WTC11 (cell line): ENCODE data around the gene DESI1.

ENCODE experiments used
- ARID4B ChIP-seq: sonication (generic); formaldehyde crosslinking; IDR thresholded peaks from 2 replicates; pipeline ENCODE4 v1.8.0; 2023; ENCODE audit warnings: missing genetic modification reagents, mild to moderate bottlenecking, borderline replicate concordance
- CBFB ChIP-seq: sonication (generic); formaldehyde crosslinking; IDR thresholded peaks from 2 replicates; pipeline ENCODE4 v1.8.1; 2022; ENCODE audit warnings: mild to moderate bottlenecking, low read depth, missing genetic modification reagents
- CTCF ChIP-seq: fragments of 200-600 bp; IDR thresholded peaks from 2 replicates; pipeline ENCODE4 v1.8.0; 2022; ENCODE audit warnings: antibody characterized with exemption
- E2F5 ChIP-seq: sonication (generic); formaldehyde crosslinking; IDR thresholded peaks from 2 replicates; pipeline ENCODE4 v1.8.1; 2022; ENCODE audit warnings: mild to moderate bottlenecking, moderate library complexity, missing genetic modification reagents
- IRF2 ChIP-seq: sonication (generic); formaldehyde crosslinking; IDR thresholded peaks from 2 replicates; pipeline ENCODE4 v1.8.0; 2022; ENCODE audit warnings: low read depth, missing genetic modification reagents, borderline replicate concordance
- PREB ChIP-seq: sonication (generic); formaldehyde crosslinking; IDR thresholded peaks from 2 replicates; pipeline ENCODE4 v1.8.1; 2022; ENCODE audit warnings: mild to moderate bottlenecking, missing genetic modification reagents, moderate library complexity, borderline replicate concordance
- RELA ChIP-seq: sonication (generic); formaldehyde crosslinking; IDR thresholded peaks from 2 replicates; pipeline ENCODE4 v1.8.1; 2022; ENCODE audit warnings: missing genetic modification reagents, mild to moderate bottlenecking, borderline replicate concordance
- SMAD4 ChIP-seq: sonication (generic); formaldehyde crosslinking; IDR thresholded peaks from 2 replicates; pipeline ENCODE4 v1.8.0; 2022; ENCODE audit warnings: mild to moderate bottlenecking, missing genetic modification reagents

GRCh38 chr22:41661713-41662112 is 40.9 kb upstream of the DESI1 start:
- TF ChIP-seq CTCF (no peak), IRF2 (CRISPR knock-in tag) (no peak), CBFB (CRISPR knock-in tag) (no peak), ARID4B (CRISPR knock-in tag) (no peak), PREB (no peak), SMAD4 (CRISPR knock-in tag) (no peak), E2F5 (no peak), RELA (CRISPR knock-in tag) (no peak)
